ENCODE measurements around the gene CLCNKB. TPM values are rescaled to one million over a fixed set of nuclear protein-coding genes. Genes with fewer than 3 reads are reported as not detected.

Gene CLCNKB
- total and polyA plus RNA-seq, 2 of the 4 experiments (the other 2 are of a cell fraction), result 0.09 TPM; not detected in 1

- peak overlapping the region; percentile 86 for H2AK9ac ChIP-seq (replicated peaks; ENCODE audit: low read depth, low read length, poor library complexity)
- 0 out of 2 replicates have a peak overlapping the region, but pooled peaks have one; percentile 61 for H2BK20ac ChIP-seq (ENCODE audit: low read depth, low read length)
- dilution Hi-C loops (cut with HindIII; ENCODE audit: low sequenced_read_pairs, unreplicated experiment), result no loop called here
- peak overlapping the region; percentile 79 for H2AK5ac ChIP-seq (ENCODE audit: low read depth, low read length)
- no TSS peak for BruUV-seq (replicated peaks)
- H3K4me1 ChIP-seq (ENCODE audit: control insufficient read depth, insufficient read depth, low read length), result peaks cover 9% of the 10 kb centered on the region
- no peaks in the 10 kb centered on the region for H3K9me3 ChIP-seq (ENCODE audit: control insufficient read depth, insufficient read depth, low read length)
- H3K27me3 ChIP-seq (ENCODE audit: control insufficient read depth, insufficient read depth, low read length), result no peaks in the 10 kb centered on the region
- 100% methylated on average over 1 of the region's 11 CpGs; no CpG with 5 or more reads in 1 of the 2 experiments for WGBS, 2 experiments (ENCODE audit: extremely low coverage in 2 of 2, insufficient read length in 1 of 2)
- in situ Hi-C loops (cut with MboI; ENCODE audit: low sequenced_read_pairs), result no loop called here
- DNase-seq, result no peak
- intact Hi-C loops (cut with micrococcal nuclease), result no loop called here
- CTCF ChIA-PET, result no interaction called here
- no peak overlapping the region for H3K4me3 ChIP-seq (ENCODE audit: insufficient read depth, low read depth, low read length)
- no peaks in the 10 kb centered on the region; the same call in 1 of the 2 replicates for H3K9me1 ChIP-seq (ENCODE audit: insufficient read depth, low read length)
- H2BK15ac ChIP-seq (ENCODE audit: low read depth, low read length), result peak overlapping the region; percentile 59; the same call in 1 of the 3 replicates
- TF ChIP-seq SMC3 (IDR thresholded peaks at IDR 0.05; ENCODE audit: low read depth, low read length) (no peak), CEBPB (IDR thresholded peaks at IDR 0.05; ENCODE audit: low read depth, low read length) (no peak), RAD21 (IDR thresholded peaks at IDR 0.05; ENCODE audit: low read length) (no peak)
- peak overlapping the region; percentile 87 for H2AFZ ChIP-seq (replicated peaks; ENCODE audit: low read length, poor library complexity)
- H3K4ac ChIP-seq (ENCODE audit: low read depth, low read length), result peak overlapping the region; percentile 80; the same call in 1 of the 2 replicates
- H4K5ac ChIP-seq (ENCODE audit: low read depth, low read length), result no peak overlapping the region
- no peak overlapping the region for H3K14ac ChIP-seq (replicated peaks; ENCODE audit: low read depth, low read length)
- H4K20me1 ChIP-seq (ENCODE audit: insufficient read depth, low read length), result 0 out of 2 replicates have a peak, but pooled peaks cover 4% of the 10 kb centered on the region
- H3K27ac ChIP-seq (ENCODE audit: insufficient read depth, low read length), result no peak overlapping the region
- ATAC-seq (ENCODE audit: low read depth), result no peak
- H3K18ac ChIP-seq (ENCODE audit: low read depth, low read length), result no peak overlapping the region
- no peaks in the 10 kb centered on the region for H3K36me3 ChIP-seq (ENCODE audit: control insufficient read depth, insufficient read depth, low read length)
- peak overlapping the region; percentile 61; the same call in 1 of the 2 replicates for H4K91ac ChIP-seq (ENCODE audit: insufficient read depth, low read depth, low read length)
- no peak overlapping the region for H3K4me2 ChIP-seq (ENCODE audit: low read depth, low read length)
- no peak overlapping the region for H3K23ac ChIP-seq (ENCODE audit: low read depth, low read length)
- H2BK120ac ChIP-seq (ENCODE audit: low read depth, low read length), result peak overlapping the region; percentile 69
- H4K8ac ChIP-seq (ENCODE audit: low read depth in 2 of 2, low read length in 2 of 2), result peak overlapping the region in 1 of 2 experiments; percentile 78; a peak in 1 of 4 replicates
- POLR2A ChIA-PET (ENCODE audit: unreplicated experiment), result no interaction called here
- no peak overlapping the region for H3K9ac ChIP-seq (ENCODE audit: low read depth, low read length)
- no peaks in the 10 kb centered on the region for H3K79me1 ChIP-seq (ENCODE audit: low read depth in 1 of 2, low read length in 2 of 2)
- H2BK5ac ChIP-seq (ENCODE audit: low read depth, low read length, poor library complexity, severe bottlenecking), result no peak overlapping the region
- H3K56ac ChIP-seq (ENCODE audit: extremely low read depth, insufficient read depth, low read length), result no peak overlapping the region
These were observed 31.5 kb upstream of the CLCNKB start for GRCh38 chr1:16011936-16012589.
